H7 (cell line): Measurements from ENCODE around the gene ZNF506. TPM values are rescaled to one million over a fixed set of nuclear protein-coding genes. Genes with fewer than 3 reads are reported as not detected.

ENCODE experiments used
- DNase-seq: peaks from one replicate; pipeline ENCODE4 v3.0.0; 2012
- H3K27me3 ChIP-seq: 2 replicates; pipeline ENCODE4 v1.6.0; 2011; ENCODE audit warnings: mild to moderate bottlenecking, low read length; ENCODE audit not compliant: control insufficient read depth, insufficient read depth
- H3K36me3 ChIP-seq: replicated peaks from 2 replicates; pipeline ENCODE4 v1.5.1; 2011; ENCODE audit warnings: low read length; ENCODE audit not compliant: control insufficient read depth, insufficient read depth
- H3K4me3 ChIP-seq: 2 replicates; pipeline ENCODE4 v1.5.1; 2011; ENCODE audit warnings: low read depth, mild to moderate bottlenecking, control low read depth, low read length, moderate library complexity; ENCODE audit not compliant: insufficient read depth
- total RNA-seq: library from RNA; depleted of rRNA; stranded (reverse); fragments of >200 nt; shearing (Covaris generic); gene quantifications from 2 replicates; pipeline ENCODE4 v1.2.3, GENCODE V29; 2014

The ZNF506 gene
- total RNA-seq, 1 experiment from 2014 or later: 0.07 TPM

- Histone ChIP-seq H3K36me3 (no peaks in the 10 kb centered on the region), H3K4me3 (no peak overlapping the region), H3K27me3 (no peaks in the 10 kb centered on the region)
- peak; percentile 60 for DNase-seq
These were observed 63.4 kb downstream of the ZNF506 start for GRCh38 chr19:19758164-19758563.

- Histone ChIP-seq H3K36me3 (no peaks in the 10 kb centered on the region), H3K27me3 (no peaks in the 10 kb centered on the region), H3K4me3 (no peak overlapping the region)
- DNase-seq: peak; percentile 45
These were observed 68.7 kb downstream of the ZNF506 start for GRCh38 chr19:19752760-19753403.

- no peaks in the 10 kb centered on the region for H3K36me3 ChIP-seq
- DNase-seq: no peak
- no peak overlapping the region for H3K4me3 ChIP-seq
- no peaks in the 10 kb centered on the region for H3K27me3 ChIP-seq
These were observed 69.7 kb downstream of the ZNF506 start for GRCh38 chr19:19751846-19752245.

- DNase-seq: peak; percentile 40
- no peaks in the 10 kb centered on the region for H3K36me3 ChIP-seq
- no peak overlapping the region for H3K4me3 ChIP-seq
- no peaks in the 10 kb centered on the region for H3K27me3 ChIP-seq
These were observed 70.4 kb downstream of the ZNF506 start for GRCh38 chr19:19750842-19751790.

GRCh38 chr19:19749908-19750841, 71.4 kb downstream of the ZNF506 start:
- DNase-seq: peak; percentile 38
- Histone ChIP-seq H3K36me3 (no peaks in the 10 kb centered on the region), H3K27me3 (no peaks in the 10 kb centered on the region), H3K4me3 (no peak overlapping the region)

GRCh38 chr19:19749117-19749907, 72.2 kb downstream of the ZNF506 start:
- Histone ChIP-seq H3K27me3 (no peaks in the 10 kb centered on the region), H3K36me3 (no peaks in the 10 kb centered on the region), H3K4me3 (no peak overlapping the region)
- DNase-seq: peak; percentile 44

GRCh38 chr19:19748249-19748938, 73.2 kb downstream of the ZNF506 start:
- Histone ChIP-seq H3K27me3 (no peaks in the 10 kb centered on the region), H3K4me3 (no peak overlapping the region), H3K36me3 (no peaks in the 10 kb centered on the region)
- DNase-seq: peak; percentile 26

GRCh38 chr19:19747357-19748220, 74.0 kb downstream of the ZNF506 start:
- peak; percentile 49 for DNase-seq
- Histone ChIP-seq H3K36me3 (no peaks in the 10 kb centered on the region), H3K4me3 (no peak overlapping the region), H3K27me3 (no peaks in the 10 kb centered on the region)

- peak; percentile 80 for DNase-seq
- no peaks in the 10 kb centered on the region for H3K27me3 ChIP-seq
- H3K4me3 ChIP-seq: no peak overlapping the region
- H3K36me3 ChIP-seq: no peaks in the 10 kb centered on the region
These were observed 75.0 kb downstream of the ZNF506 start for GRCh38 chr19:19746286-19747213.

- H3K4me3 ChIP-seq: no peak overlapping the region
- H3K36me3 ChIP-seq: no peaks in the 10 kb centered on the region
- H3K27me3 ChIP-seq: no peaks in the 10 kb centered on the region
- DNase-seq: peak; percentile 53
These were observed 75.9 kb downstream of the ZNF506 start for GRCh38 chr19:19745496-19746285.

GRCh38 chr19:19744641-19745040, 76.9 kb downstream of the ZNF506 start:
- H3K27me3 ChIP-seq: no peaks in the 10 kb centered on the region
- H3K36me3 ChIP-seq: no peaks in the 10 kb centered on the region
- no peak overlapping the region for H3K4me3 ChIP-seq
- DNase-seq: peak; percentile 39
